Measurements from ENCODE around the gene EPX.
"Not testable (repeated sequence)": the region's sequence is repeated elsewhere in the genome, so short reads cannot be mapped to it uniquely, and the experiment has no call there.

EPX gene, protein sequence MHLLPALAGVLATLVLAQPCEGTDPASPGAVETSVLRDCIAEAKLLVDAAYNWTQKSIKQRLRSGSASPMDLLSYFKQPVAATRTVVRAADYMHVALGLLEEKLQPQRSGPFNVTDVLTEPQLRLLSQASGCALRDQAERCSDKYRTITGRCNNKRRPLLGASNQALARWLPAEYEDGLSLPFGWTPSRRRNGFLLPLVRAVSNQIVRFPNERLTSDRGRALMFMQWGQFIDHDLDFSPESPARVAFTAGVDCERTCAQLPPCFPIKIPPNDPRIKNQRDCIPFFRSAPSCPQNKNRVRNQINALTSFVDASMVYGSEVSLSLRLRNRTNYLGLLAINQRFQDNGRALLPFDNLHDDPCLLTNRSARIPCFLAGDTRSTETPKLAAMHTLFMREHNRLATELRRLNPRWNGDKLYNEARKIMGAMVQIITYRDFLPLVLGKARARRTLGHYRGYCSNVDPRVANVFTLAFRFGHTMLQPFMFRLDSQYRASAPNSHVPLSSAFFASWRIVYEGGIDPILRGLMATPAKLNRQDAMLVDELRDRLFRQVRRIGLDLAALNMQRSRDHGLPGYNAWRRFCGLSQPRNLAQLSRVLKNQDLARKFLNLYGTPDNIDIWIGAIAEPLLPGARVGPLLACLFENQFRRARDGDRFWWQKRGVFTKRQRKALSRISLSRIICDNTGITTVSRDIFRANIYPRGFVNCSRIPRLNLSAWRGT

DNA sequence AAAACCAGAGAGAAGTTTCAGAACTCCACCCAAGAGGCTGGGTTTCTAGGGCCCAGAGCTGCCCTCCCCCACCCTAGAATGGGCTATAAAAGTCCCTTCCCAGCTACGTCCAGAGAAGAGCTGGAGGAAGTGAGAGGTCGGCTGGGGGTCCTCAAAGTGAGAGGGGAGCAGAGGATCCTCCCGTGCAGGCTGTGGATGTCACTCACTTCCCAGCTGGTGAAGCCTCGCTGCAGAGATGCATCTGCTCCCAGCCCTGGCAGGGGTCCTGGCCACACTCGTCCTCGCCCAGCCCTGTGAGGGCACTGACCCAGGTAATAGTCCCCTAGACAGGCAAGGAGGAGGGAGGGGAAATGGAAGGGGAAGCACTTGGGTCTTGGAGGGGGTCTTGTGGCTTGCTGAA lies at the start of gene EPX:
Gene EPX, plus strand, starts transcription at position 115 of the 400 bp plus-strand sequence. Its CDS starts 121 bp downstream, at position 236.
- Histone ChIP-seq H3K4me1 (ENCODE audit: control insufficient read depth, low read depth, low read length) (peaks cover 3% of the 10 kb centered on the region), H3K4me3 (ENCODE audit: low read length) (no peak within 1 kb of the TSS), H3K9me3 (ENCODE audit: control insufficient read depth, low read depth, low read length) (no peaks in the 10 kb centered on the region), H3K27ac (ENCODE audit: low read length) (no peak within 1 kb of the TSS), H3K27me3 (ENCODE audit: control insufficient read depth, insufficient read depth, low read length) (no peaks in the 10 kb centered on the region), H3K36me3 (ENCODE audit: control insufficient read depth, low read depth, low read length) (no peaks in the 10 kb centered on the region), H3K9ac (ENCODE audit: low read length) (no peak within 1 kb of the TSS)

DNA sequence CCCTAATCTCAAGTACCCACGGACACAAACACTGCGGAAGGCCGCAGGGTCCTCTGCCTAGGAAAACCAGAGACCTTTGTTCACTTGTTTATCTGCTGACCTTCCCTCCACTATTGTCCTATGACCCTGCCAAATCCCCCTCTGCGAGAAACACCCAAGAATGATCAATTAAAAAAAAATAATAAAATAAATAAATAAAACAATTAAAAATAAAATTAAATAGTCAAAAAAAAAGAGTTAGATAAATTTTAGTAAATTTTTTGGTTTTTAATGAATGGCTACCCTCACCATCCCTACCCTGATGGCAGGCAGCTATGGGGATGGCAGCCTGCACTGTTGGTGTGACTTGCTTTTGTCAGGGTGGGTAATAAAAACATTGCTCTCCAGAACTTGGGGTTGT lies 49.2 kb upstream of the EPX start:
- H3K27ac ChIP-seq (ENCODE audit: low read length); H3K27me3 ChIP-seq (ENCODE audit: control insufficient read depth, insufficient read depth, low read length); H3K4me1 ChIP-seq (ENCODE audit: control insufficient read depth, low read depth, low read length); H3K4me3 ChIP-seq (ENCODE audit: low read length); H3K9ac ChIP-seq (ENCODE audit: low read length); H3K36me3 ChIP-seq (ENCODE audit: control insufficient read depth, low read depth, low read length): not testable (repeated sequence)
- H3K9me3 ChIP-seq (ENCODE audit: control insufficient read depth, low read depth, low read length), result peaks cover 12% of the 10 kb centered on the region

DNA sequence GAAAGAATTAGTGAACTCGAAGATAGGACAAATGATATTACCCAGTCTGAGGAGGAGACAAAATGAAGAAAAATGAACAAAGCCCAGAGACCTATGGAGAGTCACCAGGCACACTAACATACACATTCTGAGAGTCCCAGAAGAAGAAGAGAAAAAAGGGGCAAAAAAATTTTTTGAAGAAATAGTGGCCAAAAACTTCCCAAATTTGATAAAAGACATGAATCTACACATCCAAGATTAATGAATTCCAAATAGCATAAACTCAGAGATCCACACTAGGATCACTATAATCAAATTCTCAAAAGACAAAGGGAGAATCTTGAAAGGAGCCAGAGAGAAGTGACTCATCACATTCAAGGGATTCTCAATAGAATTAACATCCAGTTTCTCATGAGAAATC lies 47.7 kb upstream of the EPX start:
- H3K36me3 ChIP-seq (ENCODE audit: control insufficient read depth, low read depth, low read length), result no peaks in the 10 kb centered on the region
- no peak overlapping the region for H3K27ac ChIP-seq (ENCODE audit: low read length)
- H3K9ac ChIP-seq (ENCODE audit: low read length), result no peak overlapping the region
- H3K4me1 ChIP-seq (ENCODE audit: control insufficient read depth, low read depth, low read length), result no peaks in the 10 kb centered on the region
- H3K27me3 ChIP-seq (ENCODE audit: control insufficient read depth, insufficient read depth, low read length), result peaks cover 9% of the 10 kb centered on the region
- H3K4me3 ChIP-seq (ENCODE audit: low read length), result no peak overlapping the region
- peaks cover 12% of the 10 kb centered on the region for H3K9me3 ChIP-seq (ENCODE audit: control insufficient read depth, low read depth, low read length)

DNA sequence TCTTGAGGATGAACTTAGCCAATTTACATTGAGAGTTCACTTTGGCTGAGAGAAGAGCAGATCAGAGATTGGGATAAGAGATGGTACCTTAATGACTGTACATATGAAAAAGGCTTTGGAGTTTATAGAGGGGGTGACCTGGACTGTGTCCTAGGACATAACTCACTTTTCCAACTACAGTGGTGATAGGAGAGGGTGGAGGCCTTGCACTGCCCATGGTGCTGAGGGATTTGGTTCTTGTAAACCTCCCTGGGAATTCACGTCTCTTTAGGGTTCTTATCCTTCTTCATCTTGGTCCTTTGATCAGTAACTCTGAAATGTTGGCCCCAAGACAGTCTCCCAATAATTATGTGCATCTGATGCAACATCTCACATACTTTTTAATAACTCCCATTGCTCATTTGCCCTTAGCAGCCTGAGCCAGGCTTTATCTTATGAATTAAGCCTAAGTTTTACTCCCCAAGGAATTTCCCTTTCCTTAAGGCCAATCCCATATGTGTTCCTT lies 44.5 kb upstream of the EPX start, which contains the start of gene OR4D1:
Gene OR4D1, plus strand, starts transcription at position 455 of the 505 bp plus-strand sequence. CDS start 6,770 bp downstream, outside the sequence.
- H3K27me3 ChIP-seq (ENCODE audit: control insufficient read depth, insufficient read depth, low read length), result peaks cover 13% of the 10 kb centered on the region
- no peak within 1 kb of the TSS for H3K9ac ChIP-seq (ENCODE audit: low read length)
- no peaks in the 10 kb centered on the region for H3K36me3 ChIP-seq (ENCODE audit: control insufficient read depth, low read depth, low read length)
- H3K9me3 ChIP-seq (ENCODE audit: control insufficient read depth, low read depth, low read length), result peaks cover 12% of the 10 kb centered on the region
- no peak within 1 kb of the TSS for H3K27ac ChIP-seq (ENCODE audit: low read length)
- no peak within 1 kb of the TSS for H3K4me3 ChIP-seq (ENCODE audit: low read length)
- H3K4me1 ChIP-seq (ENCODE audit: control insufficient read depth, low read depth, low read length), result no peaks in the 10 kb centered on the region

DNA sequence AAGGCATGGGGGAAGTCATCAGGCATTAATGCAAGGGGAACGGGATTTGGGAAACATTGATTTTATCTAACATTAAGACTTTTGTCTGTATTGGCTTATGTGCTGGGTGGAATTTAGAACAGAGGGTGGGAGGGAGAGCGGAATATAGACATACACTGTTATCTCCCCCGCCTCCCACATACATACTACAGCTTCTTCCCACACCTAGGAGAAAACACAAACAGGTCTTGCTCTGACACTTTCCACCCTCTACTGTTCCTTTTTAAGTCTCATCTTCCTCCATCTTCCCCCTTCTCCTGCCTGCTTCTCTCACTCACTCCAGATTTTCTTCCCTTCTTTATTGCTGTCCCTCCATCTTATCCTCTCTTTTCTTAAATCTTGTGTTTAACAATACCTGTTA lies 43.9 kb upstream of the EPX start:
- no peak overlapping the region for H3K27ac ChIP-seq (ENCODE audit: low read length)
- no peaks in the 10 kb centered on the region for H3K4me1 ChIP-seq (ENCODE audit: control insufficient read depth, low read depth, low read length)
- H3K9me3 ChIP-seq (ENCODE audit: control insufficient read depth, low read depth, low read length), result peaks cover 10% of the 10 kb centered on the region
- H3K4me3 ChIP-seq (ENCODE audit: low read length), result no peak overlapping the region
- peaks cover 13% of the 10 kb centered on the region for H3K27me3 ChIP-seq (ENCODE audit: control insufficient read depth, insufficient read depth, low read length)
- H3K9ac ChIP-seq (ENCODE audit: low read length), result no peak overlapping the region
- no peaks in the 10 kb centered on the region for H3K36me3 ChIP-seq (ENCODE audit: control insufficient read depth, low read depth, low read length)

DNA sequence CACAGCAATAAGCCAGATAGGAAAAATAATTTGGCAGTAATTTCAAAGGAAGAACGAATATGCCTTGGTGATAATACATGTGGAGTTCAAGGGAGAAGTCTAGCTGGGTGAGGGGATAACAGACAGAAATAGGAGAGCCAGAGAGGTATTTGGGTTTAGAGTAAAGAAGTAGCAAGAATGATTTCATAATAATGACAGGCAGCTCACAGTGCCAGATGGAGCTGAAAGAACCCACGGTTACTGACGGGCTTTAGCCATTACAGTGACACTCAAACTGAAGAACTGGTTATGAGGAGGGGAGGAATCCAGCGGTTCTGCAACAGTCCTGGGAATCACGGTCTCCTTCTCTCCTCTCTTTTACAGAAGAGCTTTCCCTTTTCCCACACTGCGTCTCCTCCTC lies 42.1 kb upstream of the EPX start:
- Histone ChIP-seq H3K9ac (ENCODE audit: low read length) (no peak overlapping the region), H3K27me3 (ENCODE audit: control insufficient read depth, insufficient read depth, low read length) (peaks cover 18% of the 10 kb centered on the region), H3K9me3 (ENCODE audit: control insufficient read depth, low read depth, low read length) (no peaks in the 10 kb centered on the region), H3K4me3 (ENCODE audit: low read length) (no peak overlapping the region), H3K4me1 (ENCODE audit: control insufficient read depth, low read depth, low read length) (no peaks in the 10 kb centered on the region), H3K36me3 (ENCODE audit: control insufficient read depth, low read depth, low read length) (no peaks in the 10 kb centered on the region), H3K27ac (ENCODE audit: low read length) (no peak overlapping the region)

DNA sequence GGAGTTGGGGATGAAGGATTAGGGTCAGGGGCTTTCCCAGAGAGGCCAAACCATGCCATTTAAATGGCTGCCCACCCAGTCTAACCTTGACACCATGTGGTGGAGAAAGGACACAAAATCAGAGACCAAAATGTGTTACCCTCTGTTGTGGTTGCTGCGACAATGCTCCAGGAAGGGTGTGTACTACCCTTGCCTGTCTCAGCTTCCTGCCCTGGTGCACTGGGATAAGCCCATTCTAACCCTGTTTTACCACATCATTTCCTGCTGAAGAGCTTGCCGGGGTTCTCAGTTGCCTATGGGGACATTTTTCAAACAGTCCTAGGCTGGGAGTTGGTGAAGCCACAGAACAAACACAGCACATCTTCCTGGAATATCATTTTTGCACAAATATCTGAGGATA lies 39.5 kb upstream of the EPX start:
- H3K4me3 ChIP-seq (ENCODE audit: low read length), result no peak overlapping the region

DNA sequence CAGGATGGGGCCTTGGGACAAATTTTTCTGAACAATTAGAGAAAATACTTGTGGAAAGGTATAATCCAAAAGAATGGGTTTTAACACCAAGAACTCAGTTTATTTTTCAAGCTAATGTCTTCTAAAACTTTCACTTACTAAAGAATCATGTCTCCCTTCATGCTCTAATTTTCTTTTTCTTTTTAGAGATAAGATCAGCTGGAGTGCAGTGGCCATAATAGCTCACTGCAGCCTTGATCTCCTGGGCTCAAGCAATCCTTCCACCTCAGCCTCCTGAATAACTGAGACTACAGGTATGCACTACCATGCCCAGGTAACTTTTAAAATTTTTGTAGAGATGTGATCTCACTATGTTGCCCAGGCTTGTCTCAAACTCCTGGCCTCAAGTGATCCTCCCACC lies 38.9 kb upstream of the EPX start:
- H3K27ac ChIP-seq (ENCODE audit: low read length), result no peak overlapping the region
- H3K4me1 ChIP-seq (ENCODE audit: control insufficient read depth, low read depth, low read length), result peaks cover 4% of the 10 kb centered on the region
- H3K36me3 ChIP-seq (ENCODE audit: control insufficient read depth, low read depth, low read length), result no peaks in the 10 kb centered on the region
- H3K9me3 ChIP-seq (ENCODE audit: control insufficient read depth, low read depth, low read length), result no peaks in the 10 kb centered on the region
- H3K9ac ChIP-seq (ENCODE audit: low read length), result no peak overlapping the region
- peaks cover 41% of the 10 kb centered on the region for H3K27me3 ChIP-seq (ENCODE audit: control insufficient read depth, insufficient read depth, low read length)
- no peak overlapping the region for H3K4me3 ChIP-seq (ENCODE audit: low read length)

More for the DNA sequence above, 39.5 kb upstream of the EPX start:
- Histone ChIP-seq H3K27me3 (ENCODE audit: control insufficient read depth, insufficient read depth, low read length) (peaks cover 41% of the 10 kb centered on the region), H3K9me3 (ENCODE audit: control insufficient read depth, low read depth, low read length) (no peaks in the 10 kb centered on the region), H3K36me3 (ENCODE audit: control insufficient read depth, low read depth, low read length) (no peaks in the 10 kb centered on the region), H3K9ac (ENCODE audit: low read length) (no peak overlapping the region), H3K27ac (ENCODE audit: low read length) (no peak overlapping the region), H3K4me1 (ENCODE audit: control insufficient read depth, low read depth, low read length) (peaks cover 4% of the 10 kb centered on the region)

DNA sequence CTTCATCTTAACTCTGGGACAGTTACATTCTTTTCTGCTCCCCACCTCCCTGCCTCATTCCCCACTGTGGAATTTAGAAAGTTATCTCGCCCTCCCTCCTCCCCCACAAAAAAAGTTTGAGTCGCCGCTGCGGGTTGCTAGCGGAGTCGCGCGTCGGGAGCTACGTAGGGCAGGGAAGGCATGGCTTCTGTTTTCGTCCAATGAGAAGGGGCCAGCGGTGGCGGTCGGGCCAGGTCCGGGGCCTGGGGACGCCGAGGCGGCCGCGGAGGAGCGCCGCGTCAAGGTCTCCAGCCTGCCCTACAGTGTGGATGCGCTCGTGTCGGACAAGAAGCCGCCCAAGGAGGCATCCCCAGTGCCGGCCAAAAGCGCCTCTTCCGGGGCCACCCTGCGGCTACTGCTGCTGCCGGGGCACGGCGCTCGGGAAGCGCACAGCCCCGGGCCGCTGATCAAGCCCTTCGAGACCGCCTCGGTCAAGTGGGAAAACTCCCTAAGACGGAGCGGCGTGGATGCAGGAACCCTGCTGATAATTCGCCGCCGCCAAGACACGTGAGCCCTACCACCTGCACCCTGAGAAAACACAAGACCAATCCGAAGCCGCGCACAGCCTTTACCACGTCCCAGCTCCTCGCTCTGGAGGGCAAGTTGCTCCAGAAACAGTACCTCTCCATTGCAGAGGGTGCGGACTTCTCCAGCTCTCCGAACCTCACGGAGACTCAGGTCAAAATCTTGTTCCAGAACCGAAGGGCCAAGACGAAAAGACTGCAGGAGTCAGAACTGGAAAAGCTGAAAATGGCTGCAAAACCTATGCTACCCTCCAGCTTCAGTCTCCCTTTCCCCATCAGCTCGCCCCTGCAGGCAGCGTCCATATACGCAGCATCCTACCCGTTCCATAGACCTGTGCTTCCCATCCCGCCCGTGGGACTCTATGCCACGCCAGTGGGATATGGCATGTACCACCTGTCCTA lies 35.4 kb upstream of the EPX start:
- Histone ChIP-seq H3K27ac (ENCODE audit: low read length) (no peak overlapping the region), H3K4me1 (ENCODE audit: control insufficient read depth, low read depth, low read length) (peaks cover 4% of the 10 kb centered on the region), H3K27me3 (ENCODE audit: control insufficient read depth, insufficient read depth, low read length) (peaks cover 33% of the 10 kb centered on the region), H3K36me3 (ENCODE audit: control insufficient read depth, low read depth, low read length) (no peaks in the 10 kb centered on the region), H3K9ac (ENCODE audit: low read length) (peak overlapping the region; percentile 47), H3K4me3 (ENCODE audit: low read length) (peak overlapping the region; percentile 80), H3K9me3 (ENCODE audit: control insufficient read depth, low read depth, low read length) (no peaks in the 10 kb centered on the region)

DNA sequence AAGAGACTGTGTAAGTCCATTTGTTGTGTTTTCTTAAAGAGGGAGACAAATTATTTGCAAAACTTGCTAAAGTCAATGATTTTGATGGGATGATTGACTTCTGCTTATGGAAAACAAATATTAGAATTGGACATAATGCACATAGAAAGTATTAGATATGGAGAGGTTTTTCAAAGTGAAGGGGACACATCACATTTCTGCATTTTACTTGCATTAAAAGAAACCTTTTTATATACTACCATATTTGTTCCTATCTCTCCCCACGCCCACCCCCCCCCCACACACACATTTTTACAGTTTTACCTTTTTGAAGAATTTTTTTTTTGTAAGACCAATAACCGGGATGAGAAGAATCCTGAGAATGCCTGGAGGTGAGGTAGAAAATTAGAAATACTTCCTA lies 34.3 kb upstream of the EPX start:
- no peaks in the 10 kb centered on the region for H3K36me3 ChIP-seq (ENCODE audit: control insufficient read depth, low read depth, low read length)
- H3K9ac ChIP-seq (ENCODE audit: low read length), result no peak overlapping the region

DNA sequence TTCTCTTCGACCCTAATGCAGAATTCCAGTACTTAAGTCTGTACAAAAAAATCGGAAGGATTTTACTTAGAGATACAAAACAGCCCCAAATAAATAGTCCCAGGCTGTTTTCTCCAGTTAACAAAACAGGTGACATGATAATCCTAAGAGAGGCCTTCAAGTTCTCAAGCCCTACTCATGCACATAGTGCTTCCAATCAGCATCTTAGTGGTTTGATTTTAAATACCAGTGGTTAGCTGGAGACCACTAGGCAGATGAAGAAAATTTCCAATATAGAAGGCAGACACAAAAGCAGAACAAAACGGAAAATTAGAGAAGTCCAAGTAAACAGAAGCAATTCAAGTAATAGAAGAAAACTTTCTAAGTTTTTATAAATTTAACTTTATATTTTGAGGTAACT lies 31.0 kb upstream of the EPX start:
- Histone ChIP-seq H3K9me3 (ENCODE audit: control insufficient read depth, low read depth, low read length) (no peaks in the 10 kb centered on the region), H3K9ac (ENCODE audit: low read length) (no peak overlapping the region), H3K4me3 (ENCODE audit: low read length) (no peak overlapping the region), H3K27ac (ENCODE audit: low read length) (no peak overlapping the region), H3K27me3 (ENCODE audit: control insufficient read depth, insufficient read depth, low read length) (peaks cover 23% of the 10 kb centered on the region), H3K4me1 (ENCODE audit: control insufficient read depth, low read depth, low read length) (peaks cover 2% of the 10 kb centered on the region), H3K36me3 (ENCODE audit: control insufficient read depth, low read depth, low read length) (no peaks in the 10 kb centered on the region)

More for the DNA sequence above, 34.3 kb upstream of the EPX start:
- Histone ChIP-seq H3K4me1 (ENCODE audit: control insufficient read depth, low read depth, low read length) (peaks cover 4% of the 10 kb centered on the region), H3K9me3 (ENCODE audit: control insufficient read depth, low read depth, low read length) (no peaks in the 10 kb centered on the region), H3K27ac (ENCODE audit: low read length) (no peak overlapping the region), H3K27me3 (ENCODE audit: control insufficient read depth, insufficient read depth, low read length) (peaks cover 35% of the 10 kb centered on the region), H3K4me3 (ENCODE audit: low read length) (no peak overlapping the region)

Measured in iPS-18a (cell line).